ENCODE measurements around the gene ID4.

ID4 gene

DNA sequence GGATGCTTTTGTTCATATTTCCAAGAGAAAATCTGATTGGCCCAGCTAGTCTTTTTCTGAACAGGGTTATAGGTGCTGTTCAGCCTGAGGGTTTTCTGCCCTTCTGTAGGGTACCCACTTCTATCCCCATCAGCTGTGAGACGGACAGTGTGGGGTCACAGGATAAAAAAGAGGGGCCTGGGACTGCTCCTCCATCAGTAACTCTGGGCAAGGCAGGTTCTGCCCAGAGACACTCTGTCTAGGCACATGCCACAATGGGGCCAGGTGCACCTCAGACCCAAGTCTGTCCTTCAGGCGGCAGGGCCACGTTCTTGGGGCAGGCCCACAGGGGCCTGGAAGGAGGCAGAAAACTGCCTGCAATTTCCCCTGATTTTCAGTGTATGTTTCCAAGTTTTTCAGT is 20.0 kb downstream of the ID4 start:
- no peak for DNase-seq (ENCODE audit: low read depth in 3 of 3, low spot score in 1 of 3)

DNA sequence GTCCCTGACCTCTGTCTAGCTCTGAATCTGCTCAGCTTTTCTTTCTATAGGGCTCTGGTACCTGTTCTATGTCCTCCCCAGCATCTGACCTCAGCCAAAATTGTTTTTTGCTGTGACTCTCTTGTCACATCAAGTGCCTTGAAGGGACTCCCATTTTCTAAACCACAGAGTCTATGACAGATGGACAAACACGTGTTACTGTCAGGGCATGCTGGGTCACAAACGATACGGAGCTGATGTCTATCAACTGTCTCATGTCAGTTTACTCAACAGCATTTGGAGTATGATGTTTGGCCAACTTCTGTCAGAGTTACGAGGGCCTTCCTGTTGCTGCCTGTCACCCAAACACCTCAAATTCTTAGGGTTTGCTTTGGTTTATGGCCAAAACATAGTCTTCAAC is 20.5 kb downstream of the ID4 start:
- DNase-seq (ENCODE audit: low read depth in 3 of 3, low spot score in 1 of 3) = no peak

DNA sequence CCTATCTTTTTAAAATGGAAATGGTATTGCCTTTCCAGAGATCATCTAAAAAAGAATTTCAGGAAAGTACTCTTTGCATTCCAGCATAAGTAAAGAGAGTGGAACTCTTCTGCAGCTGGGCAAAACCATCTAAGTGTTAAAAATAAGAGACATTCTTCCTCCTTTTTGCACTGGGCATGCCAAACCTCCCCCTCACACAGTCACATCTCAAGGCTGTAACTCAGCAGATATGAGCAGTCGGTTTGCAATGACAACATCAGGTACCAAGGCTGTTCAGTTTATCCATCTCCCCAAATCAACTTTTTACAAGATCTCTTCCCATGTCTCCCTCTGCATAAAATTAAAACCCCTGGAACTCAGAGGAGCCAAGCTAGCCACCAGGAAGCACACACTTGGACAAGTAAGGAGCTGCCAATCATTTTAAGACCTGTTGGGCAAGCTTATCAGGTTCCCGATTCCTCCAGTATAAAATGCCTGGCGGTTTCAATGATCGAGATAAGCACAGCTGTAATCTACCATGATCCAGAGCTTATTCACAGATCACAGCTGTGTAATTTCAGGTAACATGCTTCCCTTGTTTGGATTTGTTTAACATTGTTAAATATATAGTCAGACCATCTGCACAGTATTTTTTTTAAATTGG is 23.2 kb downstream of the ID4 start:
- DNase-seq (ENCODE audit: low read depth in 3 of 3, low spot score in 1 of 3) = no peak

- DNase-seq (ENCODE audit: low read depth in 3 of 3, low spot score in 1 of 3) = no peak
Observed at GRCh38 chr6:19864285-19864684, 27.1 kb downstream of the ID4 start.

- DNase-seq (ENCODE audit: low read depth in 3 of 3, low spot score in 1 of 3) = no peak
Observed at GRCh38 chr6:19865178-19865577, 28.0 kb downstream of the ID4 start.

DNA sequence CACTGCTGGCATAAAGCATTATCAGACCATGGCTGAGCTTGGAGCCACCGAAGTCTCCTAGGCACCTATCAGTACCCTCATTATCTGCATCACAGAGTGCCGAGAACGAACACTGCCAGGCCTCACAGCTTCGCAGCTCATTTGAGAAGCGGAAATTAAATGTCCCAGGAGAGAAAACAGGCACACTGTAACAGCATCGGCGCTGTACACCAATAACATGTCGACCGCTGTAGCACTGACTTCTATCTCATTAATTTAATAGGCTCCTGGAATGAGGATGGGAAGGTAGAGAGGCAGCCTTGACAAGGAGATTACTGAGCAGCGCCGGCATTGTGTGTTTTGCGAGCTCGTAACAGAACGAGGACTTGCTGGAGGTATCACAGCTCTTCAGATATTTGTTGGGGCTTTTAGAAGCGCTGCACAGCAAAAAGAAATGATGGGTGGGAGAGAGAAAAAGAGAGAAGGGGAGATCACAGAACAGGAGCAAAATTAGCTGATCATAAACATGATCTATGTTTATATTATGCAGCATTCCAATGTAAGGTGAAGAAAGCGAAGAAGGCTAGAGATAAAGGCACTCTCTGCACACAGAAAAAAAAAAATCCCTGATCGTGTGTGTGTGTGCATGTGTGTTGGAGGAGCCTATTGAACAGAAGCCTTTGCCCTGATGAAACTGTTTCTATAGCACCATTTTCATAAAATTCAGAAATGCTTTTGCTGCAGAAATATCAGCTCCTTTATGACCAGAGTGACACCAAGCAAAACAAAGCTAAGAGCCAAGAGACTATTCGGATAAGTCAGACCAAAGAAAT is 29.2 kb downstream of the ID4 start:
- DNase-seq (ENCODE audit: low read depth in 3 of 3, low spot score in 1 of 3) = no peak

DNA sequence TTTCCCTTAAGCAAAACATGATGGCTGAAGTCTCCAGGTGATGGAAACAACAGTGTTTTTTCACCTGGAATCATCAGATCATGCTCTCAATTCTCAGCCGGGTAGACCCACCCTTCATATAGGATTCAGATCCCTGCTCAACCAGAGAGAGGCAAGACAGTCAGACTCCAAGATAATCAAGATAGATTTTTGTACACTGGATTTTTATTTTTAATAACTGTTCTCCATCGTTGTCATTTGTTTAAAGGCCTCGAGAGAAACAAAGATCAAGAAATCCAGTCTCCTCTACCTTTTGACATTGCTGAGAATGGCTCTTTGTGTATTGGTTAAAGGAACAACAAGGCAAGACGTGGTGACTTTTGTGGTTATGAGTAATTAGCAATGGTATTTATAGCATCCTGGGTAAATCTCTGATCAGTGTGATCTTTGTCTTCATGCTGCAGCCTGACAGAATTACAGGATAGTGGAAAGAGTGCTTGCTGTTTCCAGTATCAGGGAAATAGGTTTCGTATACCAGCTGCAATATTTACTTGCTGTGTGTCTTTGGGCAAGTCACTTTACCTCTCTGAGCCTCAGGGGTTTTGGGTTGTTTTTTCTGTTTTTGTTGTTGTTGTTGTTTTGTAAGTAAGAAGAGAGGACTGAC is 29.9 kb downstream of the ID4 start:
- no peak for DNase-seq (ENCODE audit: low read depth in 3 of 3, low spot score in 1 of 3)

- no peak for DNase-seq (ENCODE audit: low read depth in 3 of 3, low spot score in 1 of 3)
Observed at GRCh38 chr6:19869464-19869863, 32.3 kb downstream of the ID4 start.

GRCh38 chr6:19870322-19870721 is 33.2 kb downstream of the ID4 start:
- DNase-seq (ENCODE audit: low read depth in 3 of 3, low spot score in 1 of 3) = no peak

- DNase-seq (ENCODE audit: low read depth in 3 of 3, low spot score in 1 of 3) = no peak
Observed at GRCh38 chr6:19873031-19873430, 35.9 kb downstream of the ID4 start.

DNA sequence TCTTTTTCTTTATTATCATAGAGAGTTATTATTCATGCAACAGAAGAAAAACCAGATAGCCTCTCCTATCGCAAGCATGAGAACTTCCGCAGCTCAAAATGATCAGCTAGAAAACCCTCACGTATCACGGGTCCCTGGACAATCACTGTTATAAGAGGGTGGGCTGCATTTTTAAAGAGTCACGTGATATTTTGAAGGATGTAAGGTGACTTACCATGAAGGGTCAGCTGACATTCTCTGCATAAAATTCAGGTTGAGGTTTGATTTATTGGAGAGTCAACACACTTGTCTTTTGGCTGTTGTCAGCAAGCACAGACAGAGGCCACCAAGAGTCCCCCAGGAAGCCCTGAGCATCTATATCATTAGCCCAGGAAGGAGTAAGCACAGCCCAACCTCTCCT is 39.5 kb downstream of the ID4 start:
- no peak for DNase-seq (ENCODE audit: low read depth in 3 of 3, low spot score in 1 of 3)

DNA sequence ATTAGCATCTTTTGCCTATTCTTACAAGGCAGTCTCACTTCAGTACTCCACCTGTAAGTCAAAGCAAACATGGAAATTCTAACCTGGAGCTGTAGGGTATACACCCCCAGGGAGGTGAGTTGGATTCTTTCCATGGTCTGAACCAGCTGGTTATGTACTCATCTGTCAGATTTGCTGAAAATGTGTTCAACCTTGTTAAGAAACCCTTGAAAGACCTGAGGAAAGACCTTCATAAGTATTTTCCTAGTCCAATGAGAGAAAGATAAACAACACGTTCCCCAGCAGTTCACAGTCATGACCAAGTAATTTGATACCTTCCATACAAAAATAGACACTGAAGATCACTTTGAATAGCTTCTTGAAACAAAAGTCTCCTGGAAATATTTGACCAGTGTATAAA is 42.5 kb downstream of the ID4 start:
- DNase-seq (ENCODE audit: low read depth in 3 of 3, low spot score in 1 of 3) = no peak

DNA sequence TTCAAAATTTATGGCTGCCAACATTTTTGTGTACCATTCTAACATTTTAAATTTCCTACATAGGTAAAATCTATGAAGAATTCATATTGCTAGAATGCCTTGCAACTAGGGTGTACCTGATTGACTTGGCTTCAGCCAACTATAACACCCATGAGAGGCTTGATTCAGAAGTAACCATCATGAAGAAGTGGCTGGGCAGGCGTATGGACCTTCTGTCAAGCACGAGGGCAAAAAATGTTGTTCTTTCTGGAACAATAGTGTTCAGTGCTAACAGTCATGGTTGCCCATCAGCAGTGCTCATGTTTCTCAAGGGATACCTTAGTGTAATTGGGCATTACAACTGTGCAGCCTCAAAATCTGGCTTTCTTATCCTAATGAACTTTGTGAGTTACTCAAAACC is 42.9 kb downstream of the ID4 start:
- DNase-seq (ENCODE audit: low read depth in 3 of 3, low spot score in 1 of 3) = no peak

GRCh38 chr6:19891451-19891850 is 54.3 kb downstream of the ID4 start:
- DNase-seq (ENCODE audit: low read depth in 3 of 3, low spot score in 1 of 3) = no peak

All from stimulated activated CD4-positive, alpha-beta T cell treated with anti-CD3 and anti-CD28 coated beads, TNF-alpha, amount 100 ng/mL, for 1 hour (primary cell).